DMS79 (cell line): ENCODE results near the gene PERM1.

ENCODE experiments used
- DNase-seq: peaks from one replicate; lab custom pipeline; 2025; lab: John Stamatoyannopoulos, UW

PERM1 gene

GRCh38 chr1:934991-935750, 46.7 kb downstream of the PERM1 start:
- DNase-seq, result no peak

- no peak for DNase-seq
Observed at GRCh38 chr1:933603-933940, 48.3 kb downstream of the PERM1 start.

GRCh38 chr1:932776-933602, 48.9 kb downstream of the PERM1 start:
- DNase-seq, result no peak

GRCh38 chr1:932173-932510, 49.8 kb downstream of the PERM1 start:
- no peak for DNase-seq

- no peak for DNase-seq
Observed at GRCh38 chr1:931380-932172, 50.3 kb downstream of the PERM1 start.

- no peak for DNase-seq
Observed at GRCh38 chr1:930633-931138, 51.2 kb downstream of the PERM1 start.

- no peak for DNase-seq
Observed at GRCh38 chr1:929712-930632, 51.9 kb downstream of the PERM1 start.

GRCh38 chr1:928825-929661, 52.9 kb downstream of the PERM1 start:
- no peak for DNase-seq

- no peak for DNase-seq
Observed at GRCh38 chr1:927748-928147, 54.1 kb downstream of the PERM1 start.

GRCh38 chr1:927234-927633, 54.7 kb downstream of the PERM1 start:
- DNase-seq, result no peak

GRCh38 chr1:925561-926421, 56.1 kb downstream of the PERM1 start:
- DNase-seq, result no peak
